Activated naive CD4-positive, alpha-beta T cell treated with anti-CD3 and anti-CD28 coated beads, Interleukin-2, amount 50 U/mL, for 72 hours (primary cell): Measurements from ENCODE around the gene CD34. TPM values are rescaled to one million over a fixed set of nuclear protein-coding genes. Genes with fewer than 3 reads are reported as not detected.

Experiments
- ATAC-seq, 2 donors: fragments of 150-1000 bp; cut with Tn5 transposase; 2 replicates each; pipeline ENCODE4 v1.10.0; 2021; ENCODE audit warnings: mild to moderate bottlenecking in 2 of 2, moderate library complexity in 2 of 2
- DNase-seq, 2 donors: peaks; one replicate each; pipeline ENCODE4 v3.0.0; 2021 to 2022; ENCODE audit warnings: low spot score in 2 of 2
- H3K27ac Mint-ChIP-seq, 2 donors: one replicate each; pipeline ENCODE4 v1.8.0; 2022; ENCODE audit warnings: mild to moderate bottlenecking in 2 of 2, mixed read lengths in 2 of 2
- H3K36me3 Mint-ChIP-seq, 2 donors: one replicate each; pipeline ENCODE4 v1.8.0; 2022; ENCODE audit warnings: mixed read lengths in 2 of 2
- H3K9me3 Mint-ChIP-seq, 2 donors: one replicate each; pipeline ENCODE4 v1.8.0; 2022; ENCODE audit warnings: mixed read lengths in 2 of 2
- total RNA-seq, 2 donors: library from RNA; stranded (reverse); gene quantifications; one replicate each; pipeline ENCODE4 v1.2.3, GENCODE V29; 2022

CD34 gene
- total RNA-seq, 2 donors from 2014 or later, result 0.07 to 0.16 TPM

DNA sequence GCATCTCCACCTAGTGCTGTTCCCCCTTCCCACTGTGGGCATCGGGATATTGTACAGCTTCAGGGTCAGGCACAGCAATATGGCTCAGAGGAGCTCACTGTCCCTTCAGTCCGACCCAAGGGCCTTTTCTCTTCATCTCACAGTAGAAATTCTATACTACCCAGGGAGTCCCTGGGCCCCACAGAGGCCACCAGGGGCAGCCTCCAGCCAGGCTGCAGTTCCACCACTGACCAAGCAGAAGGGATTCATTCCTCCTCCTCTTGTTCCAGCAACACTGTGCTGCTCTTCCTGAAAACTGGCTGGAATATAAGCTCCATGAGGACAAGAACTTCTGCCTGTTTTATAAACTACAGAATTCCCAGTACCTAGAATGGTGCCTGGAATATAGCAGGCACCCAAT, 70.5 kb downstream of the CD34 start:
- DNase-seq (no peak), ATAC-seq (no peak)
- H3K36me3 Mint-ChIP-seq, result peaks cover 2 to 43% of the 10 kb centered on the region in 2 donors
- peak overlapping the region in 1 of 2 donors; percentile 26 for H3K27ac Mint-ChIP-seq
- peaks cover 0 to 9% of the 10 kb centered on the region in 2 donors for H3K9me3 Mint-ChIP-seq

DNA sequence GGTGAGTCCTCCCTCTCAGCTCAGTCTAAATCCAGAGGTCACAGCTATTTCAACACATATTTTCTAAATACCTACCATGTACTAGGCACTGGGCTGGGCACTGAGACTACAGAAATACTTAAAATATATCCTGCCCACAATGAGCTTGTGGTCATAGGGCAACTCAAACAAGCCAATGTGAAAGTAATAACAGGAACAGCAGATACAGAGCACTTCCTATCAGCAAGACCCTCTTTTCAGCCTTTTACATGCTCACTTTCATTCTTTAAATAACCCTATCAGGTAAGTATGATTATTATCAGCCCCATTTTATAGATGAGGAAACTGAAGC, 71.9 kb downstream of the CD34 start:
- H3K27ac Mint-ChIP-seq, result peak overlapping the region in 1 of 2 donors; percentile 26
- no peak for DNase-seq
- peaks cover 0 to 9% of the 10 kb centered on the region in 2 donors for H3K9me3 Mint-ChIP-seq
- peak; percentile 18 to 69 for ATAC-seq
- peaks cover 4 to 48% of the 10 kb centered on the region in 2 donors for H3K36me3 Mint-ChIP-seq

DNA sequence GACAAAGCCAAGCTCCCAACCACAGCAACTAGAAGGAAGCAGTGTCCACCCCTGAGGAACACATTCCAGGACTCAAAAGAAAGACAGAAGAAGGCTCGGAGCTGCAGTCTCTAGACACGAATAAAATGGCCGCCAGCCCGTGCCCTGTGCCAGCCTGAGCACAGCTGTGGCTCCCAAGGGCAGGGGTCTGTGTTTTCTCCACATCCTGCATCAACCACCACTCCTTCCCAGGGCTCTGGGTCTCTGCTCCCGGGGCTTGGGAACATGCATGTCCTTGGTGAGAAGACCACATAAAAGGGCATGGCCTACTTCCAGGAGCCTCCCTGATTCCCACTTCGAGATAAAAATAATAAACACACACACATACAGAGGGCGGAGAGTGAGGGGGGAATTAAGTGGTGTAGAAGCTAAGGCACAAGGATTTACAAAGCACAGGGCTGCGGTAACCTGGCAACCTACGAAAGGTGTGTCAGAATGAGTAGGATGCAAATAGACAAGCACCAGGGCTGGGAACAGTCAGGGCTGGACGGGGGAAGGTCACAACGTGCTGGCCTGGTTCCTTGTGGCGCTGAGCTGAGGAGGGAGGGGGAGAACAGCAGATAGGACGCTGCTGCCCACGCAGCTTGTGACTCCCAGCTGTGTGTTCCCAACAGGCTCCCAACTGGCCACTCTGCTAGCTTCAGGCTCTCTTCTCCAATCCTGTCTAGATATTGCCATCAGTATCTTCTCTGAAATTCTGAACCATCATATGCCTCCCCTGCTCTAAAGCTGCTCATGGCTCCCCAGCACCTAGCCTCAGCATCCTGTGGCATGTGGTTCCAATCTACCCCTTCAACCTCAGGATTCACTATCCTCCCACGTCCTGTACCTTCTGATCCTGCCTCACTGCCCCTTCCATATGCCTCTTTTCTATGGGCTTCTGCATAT, 72.5 kb downstream of the CD34 start:
- DNase-seq (peak in 1 of 2 donors; percentile 37), ATAC-seq (peak in 1 of 2 donors; percentile 63)
- Mint-ChIP-seq H3K36me3 (peaks cover 4 to 50% of the 10 kb centered on the region in 2 donors), H3K27ac (peak overlapping the region in 1 of 2 donors; percentile 26), H3K9me3 (peaks cover 0 to 9% of the 10 kb centered on the region in 2 donors)

DNA sequence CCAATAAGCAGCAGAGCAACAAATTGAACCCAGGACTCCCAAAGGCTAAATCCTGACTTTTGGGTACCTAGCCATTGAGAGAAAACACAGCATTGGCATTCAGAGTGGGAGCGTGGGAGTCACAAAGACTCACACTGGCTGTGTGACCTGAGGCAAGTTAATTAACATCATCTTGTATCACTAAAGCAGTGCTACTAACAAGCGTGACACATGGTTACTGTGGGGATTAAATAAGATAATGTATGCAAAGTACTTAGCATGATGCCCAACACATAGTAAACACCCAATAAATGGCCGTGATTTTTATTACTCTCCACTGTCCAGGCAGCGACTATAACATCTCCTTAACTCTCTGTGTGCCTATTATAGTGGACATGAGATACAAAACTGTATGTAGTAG, 73.3 kb downstream of the CD34 start:
- Mint-ChIP-seq H3K36me3 (peaks cover 4 to 50% of the 10 kb centered on the region in 2 donors), H3K9me3 (peaks cover 0 to 9% of the 10 kb centered on the region in 2 donors), H3K27ac (peak overlapping the region in 1 of 2 donors; percentile 26)
- ATAC-seq, result no peak
- DNase-seq, result no peak

DNA sequence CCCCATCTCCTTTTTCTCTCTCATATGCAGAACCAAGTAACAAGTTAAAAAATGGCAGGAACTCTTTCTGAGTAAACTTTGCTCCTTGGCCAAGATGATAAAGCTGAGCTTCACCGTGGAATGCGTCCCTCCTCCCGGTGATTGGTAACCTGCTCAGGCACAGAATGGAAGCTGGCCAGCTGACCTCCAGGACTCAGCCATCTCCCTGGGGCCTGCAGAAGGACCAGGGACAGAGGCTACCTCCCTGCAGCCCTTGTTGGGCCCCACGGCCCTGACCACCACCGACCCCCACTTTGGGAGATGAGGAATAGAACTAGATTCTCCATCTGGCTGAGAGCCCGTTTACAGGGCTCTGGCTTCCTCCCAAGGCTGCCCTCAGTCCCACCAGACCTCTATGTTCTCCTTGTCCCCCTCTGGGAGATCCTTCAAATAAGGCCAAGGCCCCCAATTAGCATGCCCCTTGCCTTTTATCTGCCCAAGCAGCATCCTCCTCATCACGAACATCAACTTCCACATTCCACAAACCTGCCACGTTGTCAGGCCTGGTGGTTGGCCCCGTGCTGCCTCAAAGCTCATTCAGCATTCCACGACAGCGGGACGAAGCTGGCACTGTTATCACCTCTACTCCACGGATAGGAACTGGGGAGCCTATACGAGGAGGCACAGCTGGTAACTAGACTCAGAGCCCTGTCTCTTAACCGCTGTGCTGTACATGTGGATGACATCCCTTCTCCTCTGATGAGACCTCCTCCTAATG, 74.2 kb downstream of the CD34 start:
- peak overlapping the region in 1 of 2 donors; percentile 26 for H3K27ac Mint-ChIP-seq
- H3K9me3 Mint-ChIP-seq, result peaks cover 0 to 9% of the 10 kb centered on the region in 2 donors
- H3K36me3 Mint-ChIP-seq, result peaks cover 4 to 50% of the 10 kb centered on the region in 2 donors
- ATAC-seq (no peak), DNase-seq (peak in 1 of 2 donors; percentile 26)

DNA sequence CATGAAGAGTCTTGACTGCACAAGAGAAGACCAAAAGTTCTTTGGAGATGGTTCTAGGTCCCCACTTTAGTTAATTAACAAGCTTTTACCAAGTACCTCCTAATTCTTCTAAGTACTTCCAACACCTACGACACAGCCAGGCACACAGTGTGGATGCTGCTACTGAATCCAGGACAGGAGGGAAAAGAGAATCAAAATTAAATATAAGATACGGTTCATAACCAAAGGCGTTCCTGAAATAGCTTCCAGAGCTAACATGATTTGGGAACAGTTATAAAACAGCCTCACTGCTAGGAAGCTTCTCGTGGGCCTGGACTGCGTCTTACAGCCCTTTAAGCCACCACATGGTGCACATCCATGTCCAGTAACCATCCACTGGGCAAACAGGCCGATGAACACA, 75.0 kb downstream of the CD34 start:
- H3K27ac Mint-ChIP-seq, result no peak overlapping the region
- ATAC-seq (no peak), DNase-seq (no peak)
- peaks cover 4 to 50% of the 10 kb centered on the region in 2 donors for H3K36me3 Mint-ChIP-seq
- peaks cover 0 to 9% of the 10 kb centered on the region in 2 donors for H3K9me3 Mint-ChIP-seq

DNA sequence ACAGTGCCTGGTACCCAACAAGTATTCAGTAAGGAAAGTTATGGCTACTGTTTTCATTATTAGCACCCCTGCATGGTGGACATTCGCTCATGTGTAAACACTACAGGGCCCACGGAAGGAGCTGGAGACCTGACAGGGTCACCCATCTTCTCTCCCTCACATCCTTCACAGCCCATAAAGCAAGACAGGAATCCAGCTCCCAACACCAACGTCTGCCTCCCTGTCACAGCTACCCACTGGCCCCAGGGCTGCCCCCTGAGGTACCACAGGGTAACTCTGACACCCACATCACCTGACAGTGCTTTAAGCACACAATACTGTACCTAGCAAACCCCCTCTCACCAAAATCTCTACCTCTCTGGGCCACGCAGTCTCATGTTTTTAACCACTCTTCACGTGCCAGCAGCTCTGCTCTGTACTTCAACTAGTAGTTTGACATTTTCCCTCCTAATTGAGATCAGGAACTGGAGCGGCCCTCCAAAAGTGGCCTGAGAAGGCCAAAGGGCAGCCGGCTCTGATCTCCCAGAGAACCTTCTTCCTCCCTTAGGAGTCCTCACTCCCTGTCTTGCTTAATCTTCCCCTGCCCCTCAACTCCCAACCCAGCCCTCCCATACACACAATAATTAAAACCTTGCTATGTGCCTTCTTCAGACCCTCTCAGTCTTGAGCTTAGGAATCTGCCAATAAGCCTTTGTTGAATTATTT, 76.8 kb downstream of the CD34 start:
- DNase-seq, result peak in 1 of 2 donors; percentile 39
- no peak for ATAC-seq
- Mint-ChIP-seq H3K27ac (peak overlapping the region in 1 of 2 donors; percentile 42), H3K9me3 (peaks cover 0 to 8% of the 10 kb centered on the region in 2 donors), H3K36me3 (peaks cover 4 to 46% of the 10 kb centered on the region in 2 donors)

DNA sequence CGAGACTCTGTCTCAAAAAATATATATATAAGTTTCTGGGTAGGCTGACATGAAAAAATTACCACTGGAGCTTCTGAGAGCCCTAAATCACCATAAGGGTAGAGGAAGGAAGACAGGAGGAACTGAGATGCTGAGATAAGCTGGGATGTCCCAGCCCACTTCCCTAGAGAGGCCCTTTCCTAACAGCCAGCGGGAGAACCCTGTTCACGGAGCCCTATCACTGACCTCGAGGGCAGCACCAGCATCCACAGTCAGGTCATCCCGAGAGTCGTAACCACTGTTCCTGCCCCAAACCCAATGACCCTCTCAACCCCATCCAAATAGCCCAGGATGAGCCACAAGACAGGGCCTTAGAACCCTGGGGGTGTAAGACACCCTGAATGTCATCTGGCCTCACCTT, 77.5 kb downstream of the CD34 start:
- Mint-ChIP-seq H3K27ac (no peak overlapping the region), H3K36me3 (peaks cover 4 to 41% of the 10 kb centered on the region in 2 donors), H3K9me3 (peaks cover 0 to 5% of the 10 kb centered on the region in 2 donors)
- DNase-seq (peak in 1 of 2 donors; percentile 25), ATAC-seq (no peak)

DNA sequence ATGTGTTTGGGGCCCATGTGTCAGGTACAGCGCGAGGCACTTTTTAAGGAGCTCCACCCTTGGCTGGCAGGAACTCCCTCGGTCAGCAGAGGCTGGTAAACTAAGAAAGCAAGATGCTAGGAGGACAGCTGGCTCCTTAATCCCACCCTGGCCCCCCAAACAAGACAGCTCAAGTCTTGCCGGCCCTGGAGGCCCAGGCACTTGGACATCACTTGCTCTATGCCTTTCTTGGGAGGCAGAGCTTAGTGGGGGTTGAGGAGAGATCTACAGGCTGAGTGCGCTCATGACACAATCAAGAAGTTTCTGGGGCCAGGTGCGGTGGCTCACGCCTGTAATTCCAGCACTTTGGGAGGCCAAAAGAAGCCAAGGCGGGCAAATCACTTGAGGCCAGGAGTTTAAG, 78.1 kb downstream of the CD34 start:
- Mint-ChIP-seq H3K27ac (peak overlapping the region; percentile 88 to 94), H3K9me3 (peaks cover 0 to 5% of the 10 kb centered on the region in 2 donors), H3K36me3 (peaks cover 4 to 37% of the 10 kb centered on the region in 2 donors)
- ATAC-seq (no peak), DNase-seq (no peak)

DNA sequence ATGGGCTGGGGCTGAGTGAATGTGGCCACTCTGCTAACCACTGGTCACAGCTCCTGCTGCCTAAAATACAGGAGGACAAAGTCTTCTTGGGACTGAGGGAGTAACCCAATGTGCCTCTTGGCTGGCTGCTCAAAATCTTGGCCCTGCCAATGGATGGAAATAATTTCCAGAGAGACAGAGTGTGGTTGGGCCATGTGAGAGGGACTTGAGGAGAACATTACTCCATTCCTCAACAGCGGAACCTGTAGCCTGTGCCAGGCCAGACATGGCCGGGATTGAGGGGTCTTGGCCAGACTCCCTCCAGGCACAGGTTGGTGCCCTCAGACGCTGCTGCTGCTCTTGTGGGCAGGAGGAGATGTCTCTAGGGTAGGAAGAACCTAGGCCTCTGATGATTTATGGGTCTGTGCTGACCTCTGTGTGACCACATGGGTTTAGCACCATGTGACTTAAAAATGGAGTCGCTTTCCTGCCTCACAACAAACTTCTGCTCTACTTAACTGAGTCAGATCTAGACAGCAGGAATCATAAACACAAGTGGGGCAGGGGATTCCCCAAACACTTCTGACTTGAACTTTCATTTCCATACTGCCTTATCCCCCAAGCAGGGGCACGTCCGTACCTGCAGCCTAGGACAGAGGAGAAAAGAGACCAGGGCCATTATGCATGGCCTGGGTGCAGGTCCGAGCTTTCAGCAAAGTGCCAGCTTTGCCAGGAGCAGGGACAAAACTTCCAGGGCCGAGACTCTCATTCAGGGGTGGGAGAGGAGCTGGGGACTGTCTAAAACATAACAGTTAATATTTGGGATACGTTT, 79.2 kb downstream of the CD34 start:
- DNase-seq (peak; percentile 57 to 58), ATAC-seq (peak; percentile 92 to 98)
- peak overlapping the region; percentile 88 to 94 for H3K27ac Mint-ChIP-seq
- peaks cover 4 to 27% of the 10 kb centered on the region in 2 donors for H3K36me3 Mint-ChIP-seq
- H3K9me3 Mint-ChIP-seq, result peaks cover 0 to 5% of the 10 kb centered on the region in 2 donors

Other genes starting within 250 kb of the CD34 start
- gene CD46, start 159.1 kb downstream of the CD34 start, total RNA-seq, result 10 to 100 TPM; 77.5 to 92.0 TPM